GM18507 (cell line): ENCODE results near the gene SGCB.
A peak's percentile ranks its signal among the peaks of the same experiment; 100 is the strongest.
"Not testable (repeated sequence)": the region's sequence is repeated elsewhere in the genome, so short reads cannot be mapped to it uniquely, and the experiment has no call there.

Experiments
- DNase-seq: peaks from one replicate; pipeline ENCODE4 v3.0.0; 2011; ENCODE audit warnings: low read depth; ENCODE audit not compliant: insufficient read length; ENCODE audit errors: extremely low spot score
- FAIRE-seq: peaks from 2 replicates; lab custom pipeline; 2011; peaks lifted over from hg19 to GRCh38; lab: Jason Lieb, UNC

SGCB gene, protein sequence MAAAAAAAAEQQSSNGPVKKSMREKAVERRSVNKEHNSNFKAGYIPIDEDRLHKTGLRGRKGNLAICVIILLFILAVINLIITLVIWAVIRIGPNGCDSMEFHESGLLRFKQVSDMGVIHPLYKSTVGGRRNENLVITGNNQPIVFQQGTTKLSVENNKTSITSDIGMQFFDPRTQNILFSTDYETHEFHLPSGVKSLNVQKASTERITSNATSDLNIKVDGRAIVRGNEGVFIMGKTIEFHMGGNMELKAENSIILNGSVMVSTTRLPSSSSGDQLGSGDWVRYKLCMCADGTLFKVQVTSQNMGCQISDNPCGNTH

DNA sequence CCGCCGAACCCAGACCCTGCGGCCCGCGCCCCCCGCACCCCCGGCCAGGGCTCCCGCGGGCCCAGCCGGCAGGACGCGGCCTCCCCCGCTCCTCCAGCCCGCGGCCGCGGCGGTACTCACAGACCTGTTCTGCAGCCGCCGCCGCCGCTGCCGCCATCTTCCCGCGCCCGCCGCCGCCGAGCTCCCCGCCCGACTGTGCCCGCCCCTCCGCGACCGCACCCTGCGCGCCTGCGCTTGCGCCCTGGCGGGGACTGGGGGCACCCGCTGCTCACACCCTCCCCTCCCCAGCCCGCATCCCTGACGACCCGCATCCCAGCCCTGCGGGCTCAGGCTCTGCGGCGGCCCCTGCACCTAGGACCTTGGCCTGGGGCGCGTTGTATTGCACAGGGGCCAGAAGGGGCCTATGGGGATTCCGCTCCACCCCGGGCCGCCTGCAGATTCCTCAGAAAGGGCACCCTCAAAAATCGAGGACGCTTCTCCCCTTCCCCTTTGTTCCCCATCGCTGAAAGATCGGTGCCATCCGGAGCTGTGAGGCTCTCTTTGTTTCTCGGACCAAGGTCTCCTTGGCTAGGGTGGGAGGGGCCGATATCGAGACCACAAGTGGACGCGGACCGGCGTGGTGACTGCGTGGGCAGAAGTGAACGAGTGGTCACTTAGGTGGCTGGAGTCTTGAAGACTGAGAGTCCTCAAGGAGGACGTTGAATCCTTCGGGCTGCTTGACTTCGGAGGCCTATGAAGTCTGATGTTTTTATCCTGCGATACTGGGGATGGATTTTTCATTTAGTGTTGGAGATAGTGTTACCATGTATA lies at the start of gene SGCB:
TSS of gene SGCB (minus strand) at position 197 of the 810 bp plus-strand sequence. CDS start at position 157, 40 bp downstream.
- FAIRE-seq (no peak), DNase-seq (peak; percentile 54)

DNA sequence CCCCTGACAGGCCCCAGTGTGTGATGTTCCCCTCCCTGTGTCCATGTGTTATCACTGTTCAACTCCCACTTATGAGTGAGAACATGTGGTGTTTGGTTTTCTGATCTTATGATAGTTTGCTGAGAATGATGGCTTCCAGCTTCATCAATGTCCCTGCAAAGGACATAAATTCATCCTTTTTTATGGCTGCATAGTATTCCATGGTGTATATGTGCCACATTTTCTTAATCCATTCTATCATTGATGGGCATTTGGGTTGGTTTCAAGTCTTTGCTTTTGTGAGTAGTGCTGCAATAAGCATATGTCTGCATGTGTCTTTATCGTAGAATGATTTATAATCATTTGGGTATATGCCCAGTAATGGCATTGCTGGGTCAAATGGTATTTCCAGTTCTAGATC lies 48.3 kb upstream of the SGCB start:
- not testable (repeated sequence) for FAIRE-seq, DNase-seq

DNA sequence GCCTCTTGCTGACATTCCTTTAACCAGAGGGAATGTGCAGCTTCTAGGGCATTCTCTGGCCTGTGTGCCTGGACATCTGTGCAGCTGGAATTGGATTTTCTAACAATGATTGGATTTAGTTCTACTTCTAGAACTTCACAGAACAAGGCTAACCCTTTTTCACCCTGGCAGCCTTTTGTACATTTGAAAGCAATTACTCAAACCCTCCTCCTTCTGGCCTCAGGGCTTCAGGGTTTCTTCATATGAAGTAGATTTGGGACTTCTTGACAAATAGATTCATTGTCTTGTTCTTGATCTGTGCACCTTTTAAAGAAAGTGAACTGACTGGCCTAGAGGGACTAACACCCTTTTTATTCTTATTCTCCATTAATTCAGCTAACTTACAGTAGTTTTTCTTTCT lies 43.1 kb upstream of the SGCB start:
- FAIRE-seq = no peak

DNA sequence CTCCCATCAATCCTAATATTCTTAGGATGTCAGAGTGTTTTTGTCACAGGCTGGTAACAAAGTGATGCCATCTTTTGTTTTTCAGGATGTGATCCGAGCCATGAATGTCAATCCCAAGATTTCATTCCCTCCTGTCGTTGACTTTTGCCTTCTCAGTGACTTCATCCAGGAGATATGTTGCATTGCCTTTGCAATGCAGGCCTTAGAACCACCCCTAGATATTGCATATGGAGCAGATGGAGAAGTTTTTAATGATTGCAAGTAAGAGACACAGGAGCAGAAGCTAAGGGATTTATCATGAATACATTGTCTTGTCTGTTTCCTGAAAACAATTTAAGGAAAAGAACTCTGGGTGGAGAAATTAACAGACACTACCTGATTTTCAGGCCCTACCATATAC lies 41.6 kb upstream of the SGCB start:
- DNase-seq (no peak), FAIRE-seq (no peak)

More for the DNA sequence above, 43.1 kb upstream of the SGCB start:
- DNase-seq = no peak

DNA sequence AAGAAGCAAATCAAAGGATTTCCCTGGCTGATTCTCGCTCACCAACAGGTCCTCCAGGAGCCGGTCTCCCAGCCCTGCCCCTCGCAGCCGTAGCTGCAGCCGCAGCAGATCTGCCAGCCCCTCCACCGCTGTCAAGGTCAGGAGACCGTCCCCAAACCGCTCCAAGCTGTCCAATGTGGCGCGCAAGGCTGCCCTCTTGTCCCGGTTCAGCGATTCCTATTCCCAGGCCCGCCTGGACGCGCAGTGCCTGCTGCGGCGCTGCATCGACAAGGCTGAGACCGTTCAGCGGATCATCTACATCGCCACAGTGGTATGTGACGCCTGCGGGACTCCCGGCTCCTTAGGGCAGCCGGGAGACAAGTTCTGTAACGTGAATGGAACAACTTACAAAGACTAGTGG lies 38.6 kb upstream of the SGCB start:
- no peak for FAIRE-seq
- DNase-seq = no peak

DNA sequence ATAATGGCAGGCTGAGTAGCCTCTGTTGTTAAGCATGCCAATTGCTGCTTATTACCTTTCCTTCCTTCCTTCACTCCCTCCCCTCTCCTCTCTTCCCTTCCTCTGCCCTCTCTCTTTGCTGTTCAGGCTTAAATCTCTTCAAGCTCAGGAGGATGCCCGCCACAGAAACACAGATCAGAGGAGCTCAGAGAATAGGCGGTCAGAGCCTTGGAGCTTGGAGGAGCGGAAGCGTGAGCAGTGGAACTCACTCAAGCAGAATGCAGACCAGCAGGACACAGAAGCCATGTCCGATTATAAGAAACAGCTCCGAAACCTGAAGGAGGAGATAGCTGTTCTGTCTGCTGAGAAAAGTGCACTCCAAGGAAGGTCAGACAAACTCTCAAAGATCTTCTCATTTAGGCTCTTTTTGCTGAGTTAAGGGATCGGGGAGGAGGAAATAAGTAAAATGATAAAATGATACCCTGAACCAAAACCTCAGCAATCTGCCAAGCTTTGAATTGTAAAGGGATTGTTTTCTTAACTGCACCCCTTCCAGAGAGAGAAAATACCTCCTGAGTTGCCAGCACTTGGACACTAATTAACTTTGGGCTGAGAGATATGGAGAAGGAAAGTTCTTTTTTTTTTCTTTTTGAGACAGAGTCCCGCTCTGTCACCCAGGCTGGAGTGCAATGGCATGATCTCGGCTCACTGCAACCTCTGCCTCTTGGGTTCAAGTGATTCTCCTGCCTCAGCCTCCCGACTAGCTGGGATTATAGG lies 33.9 kb upstream of the SGCB start:
- no peak for FAIRE-seq
- no peak for DNase-seq

DNA sequence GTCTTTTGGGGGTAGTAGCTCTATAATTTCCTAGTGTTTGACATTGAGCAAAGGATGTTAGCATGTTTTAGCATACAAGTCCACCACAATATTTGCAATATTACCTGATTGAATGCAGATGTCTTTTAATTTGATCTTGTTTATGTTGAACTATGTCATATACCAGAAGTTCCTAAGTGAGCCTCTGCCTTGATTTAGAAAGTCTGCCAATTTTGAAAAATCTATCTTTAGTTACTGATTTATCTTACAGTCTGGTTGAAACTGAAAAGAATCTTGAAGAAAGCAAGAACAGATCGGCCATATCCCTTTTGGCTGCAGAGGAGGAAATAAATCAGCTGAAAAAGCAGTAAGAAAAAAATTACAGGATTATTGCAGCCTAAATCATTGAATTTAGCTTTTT lies 31.5 kb upstream of the SGCB start:
- DNase-seq = no peak
- FAIRE-seq = no peak

DNA sequence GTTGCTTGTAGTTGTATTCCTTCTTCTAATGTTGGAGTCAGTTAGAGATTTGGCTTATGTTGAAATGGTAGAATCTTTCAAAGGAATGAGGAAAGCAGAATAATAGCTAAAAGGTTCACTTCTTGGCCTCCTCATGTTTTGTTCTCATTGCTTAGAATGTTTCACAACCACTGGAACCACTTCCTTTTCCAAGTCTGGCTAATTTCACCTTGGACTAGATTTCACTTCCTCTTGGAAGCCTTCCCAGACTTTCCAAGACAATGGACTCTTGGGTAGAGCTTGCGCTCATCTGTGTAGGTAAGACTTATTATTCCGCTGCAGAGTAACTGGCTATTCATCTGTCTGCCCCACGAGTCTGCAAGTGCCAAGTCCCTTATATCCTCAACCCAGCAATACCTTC lies 21.3 kb upstream of the SGCB start:
- FAIRE-seq (no peak), DNase-seq (no peak)

DNA sequence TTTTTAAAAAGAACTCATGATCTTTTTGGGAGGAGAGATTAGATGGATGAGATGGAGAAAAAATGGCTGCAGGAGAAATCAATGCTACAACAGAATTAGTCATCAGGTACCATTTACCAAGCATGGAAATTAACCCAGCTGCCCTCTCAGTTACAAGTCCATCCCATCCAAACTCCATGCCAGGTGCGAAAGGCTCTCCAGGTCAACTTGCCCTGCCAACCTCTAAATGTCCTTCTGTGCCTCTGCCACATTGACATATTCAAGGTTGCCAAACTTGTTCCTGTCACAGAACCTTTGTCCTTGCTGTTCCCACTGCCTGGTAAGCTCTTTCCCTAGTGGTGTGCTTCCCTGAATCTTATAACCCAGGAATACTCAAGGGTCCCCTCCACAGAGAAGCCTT lies 20.2 kb upstream of the SGCB start:
- DNase-seq (no peak), FAIRE-seq (no peak)

DNA sequence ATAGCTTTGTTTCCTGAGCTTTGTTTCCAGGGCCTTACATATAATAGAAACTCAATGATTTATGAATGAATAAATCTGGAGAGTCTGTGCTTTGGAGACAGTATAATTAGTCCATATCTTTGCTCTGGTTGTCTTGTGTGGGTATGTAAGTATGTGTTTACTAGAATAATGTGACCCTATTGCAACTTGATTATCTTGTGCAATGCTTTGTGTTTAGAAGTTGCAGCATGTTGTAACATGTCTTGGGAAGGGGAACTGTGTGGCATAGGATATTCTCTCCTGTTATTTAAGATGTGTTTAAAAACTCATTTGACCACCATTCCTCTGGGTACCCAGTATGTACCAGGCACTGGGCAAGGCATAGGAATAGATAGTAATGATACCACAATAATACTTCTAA lies 19.1 kb upstream of the SGCB start:
- no peak for DNase-seq
- FAIRE-seq = no peak

DNA sequence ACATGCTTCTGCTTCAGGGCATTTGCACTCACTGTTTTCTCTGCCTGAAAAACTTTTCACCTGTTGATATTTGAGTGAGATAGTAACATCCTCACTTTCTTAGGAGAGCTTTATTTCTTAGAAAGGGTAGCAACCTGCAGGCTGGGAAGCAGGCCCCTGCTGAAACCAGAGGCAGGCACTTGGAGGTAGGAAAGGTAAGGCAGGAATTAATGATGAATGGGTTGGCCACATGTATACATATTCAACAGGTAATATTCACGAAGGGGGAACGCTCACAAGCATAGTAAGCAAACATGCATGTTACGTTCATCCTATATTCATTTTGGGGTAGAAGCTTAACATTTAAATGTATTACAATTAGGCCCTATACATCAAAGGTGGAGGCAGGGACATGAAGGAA lies 16.2 kb upstream of the SGCB start:
- FAIRE-seq = no peak

DNA sequence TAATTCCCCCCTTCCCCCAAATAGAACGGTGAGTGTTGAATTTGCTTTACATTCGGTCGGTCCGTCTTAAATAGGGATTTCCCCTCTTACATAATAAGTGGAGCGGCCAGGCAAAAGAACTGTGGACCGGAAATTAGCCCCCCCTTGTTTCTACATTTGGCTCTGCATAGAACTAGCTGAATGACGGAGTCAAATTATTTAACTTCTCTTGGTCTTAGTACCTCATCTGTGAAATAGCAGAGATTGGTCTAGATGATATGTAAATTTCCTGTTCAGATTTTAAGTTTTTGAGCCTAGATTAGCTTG lies 14.3 kb upstream of the SGCB start:
- DNase-seq (no peak), FAIRE-seq (peak; percentile 39)

More for the DNA sequence above, 16.2 kb upstream of the SGCB start:
- DNase-seq = no peak

DNA sequence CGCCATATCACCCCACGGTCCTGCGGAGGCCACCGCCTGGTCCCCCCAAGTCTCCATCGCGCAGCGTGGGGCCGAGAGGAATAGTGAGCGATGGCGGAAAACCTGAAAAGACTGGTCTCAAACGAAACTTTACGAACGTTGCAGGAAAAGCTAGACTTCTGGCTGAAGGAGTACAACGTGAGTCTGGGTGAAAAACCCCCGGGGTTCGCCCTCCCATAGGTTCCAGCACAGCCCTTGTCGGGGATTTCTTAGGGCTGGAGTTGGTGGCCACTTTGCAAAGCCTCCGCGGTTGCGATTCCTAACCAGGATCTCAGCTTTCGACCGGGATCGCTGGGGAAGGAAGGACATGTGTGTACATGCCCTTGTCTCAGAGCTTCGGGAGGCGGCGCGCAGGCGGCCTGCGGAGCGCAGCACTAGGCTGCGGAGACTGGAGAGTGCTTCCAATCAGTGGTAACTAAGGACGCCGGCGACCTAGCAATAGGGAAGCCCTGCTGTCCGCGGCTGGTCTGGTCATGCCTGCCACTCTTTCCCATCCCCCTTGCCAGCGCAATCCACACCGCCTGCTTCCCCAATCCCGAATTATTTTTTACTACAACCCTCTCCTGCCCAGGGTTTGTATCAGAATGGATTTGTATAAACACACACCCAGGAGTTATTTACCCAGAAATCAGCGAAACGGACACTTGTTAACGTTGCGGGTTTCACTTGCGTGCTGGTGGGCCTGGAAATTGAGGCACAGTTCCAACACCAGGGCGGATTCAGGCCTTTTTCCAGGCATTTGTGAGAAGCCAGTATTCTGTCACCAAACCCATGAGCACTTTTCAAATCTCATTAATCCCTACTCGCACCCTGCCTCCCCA lies 13.7 kb upstream of the SGCB start:
- DNase-seq = no peak
- FAIRE-seq = peak; percentile 44

DNA sequence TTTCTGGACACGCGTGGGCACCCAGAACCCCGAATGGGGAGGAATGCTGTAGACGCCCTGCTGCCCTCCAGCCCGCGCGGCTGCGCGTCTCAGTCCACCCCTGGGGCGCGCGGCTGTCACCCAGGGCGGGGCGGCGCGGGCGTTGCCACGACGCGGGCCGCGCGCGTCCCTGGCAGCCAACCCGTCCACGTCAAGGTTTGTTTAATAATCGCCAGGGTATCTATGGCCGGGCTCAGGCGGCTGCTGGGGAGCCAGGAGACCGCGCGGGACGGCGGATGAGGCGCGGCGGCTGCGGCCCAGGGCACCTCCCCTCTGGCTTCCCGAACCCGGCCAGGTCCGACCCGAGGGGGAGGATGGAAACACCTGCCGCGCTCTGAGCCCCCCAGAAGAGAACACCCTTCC lies 13.1 kb upstream of the SGCB start, which contains the start of gene SPATA18:
TSS of gene SPATA18 (plus strand) at position 92 of the 402 bp plus-strand sequence. CDS start 401 bp downstream, outside the sequence.
- FAIRE-seq (no peak), DNase-seq (no peak)

DNA sequence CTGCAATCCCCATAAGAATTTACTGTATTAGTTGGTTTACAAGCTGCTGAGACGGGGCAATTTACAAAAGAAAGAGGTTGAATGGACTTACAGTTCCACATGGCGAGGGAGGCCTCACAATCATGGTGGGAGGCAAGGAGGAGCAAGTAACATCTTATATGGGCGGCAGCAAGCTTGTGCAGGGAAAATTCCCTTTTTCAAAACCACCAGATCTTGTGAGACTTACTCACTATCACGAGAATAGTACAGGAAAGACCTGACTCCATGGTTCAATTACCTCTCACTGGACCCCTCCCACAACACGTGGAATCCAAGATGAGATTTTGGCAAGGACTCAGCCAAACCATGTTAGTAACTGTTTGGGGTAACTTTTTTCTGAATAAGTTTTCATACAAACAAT lies 11.2 kb upstream of the SGCB start:
- no peak for FAIRE-seq
- DNase-seq = no peak

DNA sequence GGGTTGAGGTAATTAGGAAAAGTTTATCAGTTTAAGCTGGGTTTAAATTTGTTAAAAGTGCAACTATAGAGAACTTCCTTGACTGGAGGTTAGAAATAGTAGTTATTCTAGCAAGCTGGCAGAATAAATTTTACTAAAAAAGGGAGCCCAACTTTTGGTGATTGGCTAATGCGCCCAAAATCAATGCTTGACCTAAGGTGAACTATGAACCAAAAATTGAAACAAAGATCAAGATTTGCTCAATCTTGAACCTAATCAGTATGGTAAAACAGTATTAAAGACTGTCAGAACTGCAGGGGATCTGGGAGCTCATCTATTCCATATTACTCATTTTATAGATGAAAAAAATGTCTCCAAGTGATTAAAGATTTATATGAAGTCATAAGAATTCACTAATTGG lies 6.9 kb upstream of the SGCB start:
- FAIRE-seq (no peak), DNase-seq (no peak)

DNA sequence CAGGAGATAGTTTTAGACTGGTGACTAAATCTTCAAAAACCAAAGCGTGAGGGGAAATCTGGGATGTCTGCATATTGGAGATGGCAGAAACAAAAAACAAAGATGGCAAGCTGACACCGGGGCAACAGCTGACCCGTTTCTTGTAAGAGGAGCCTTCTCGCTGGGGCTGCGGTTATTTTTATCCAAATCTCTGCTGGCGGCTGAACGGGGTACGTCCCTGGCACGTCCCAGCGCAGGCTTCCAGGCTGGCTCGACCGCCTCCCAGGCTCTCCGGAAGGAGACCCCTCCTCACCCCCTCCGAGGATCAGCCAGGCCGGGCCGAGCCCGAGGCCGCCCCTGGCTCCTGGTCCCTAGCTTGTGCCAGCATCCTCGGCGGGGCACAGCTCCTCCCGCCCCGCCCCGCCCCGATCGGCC lies 403 bp downstream of the SGCB start:
- FAIRE-seq (no peak), DNase-seq (no peak)

DNA sequence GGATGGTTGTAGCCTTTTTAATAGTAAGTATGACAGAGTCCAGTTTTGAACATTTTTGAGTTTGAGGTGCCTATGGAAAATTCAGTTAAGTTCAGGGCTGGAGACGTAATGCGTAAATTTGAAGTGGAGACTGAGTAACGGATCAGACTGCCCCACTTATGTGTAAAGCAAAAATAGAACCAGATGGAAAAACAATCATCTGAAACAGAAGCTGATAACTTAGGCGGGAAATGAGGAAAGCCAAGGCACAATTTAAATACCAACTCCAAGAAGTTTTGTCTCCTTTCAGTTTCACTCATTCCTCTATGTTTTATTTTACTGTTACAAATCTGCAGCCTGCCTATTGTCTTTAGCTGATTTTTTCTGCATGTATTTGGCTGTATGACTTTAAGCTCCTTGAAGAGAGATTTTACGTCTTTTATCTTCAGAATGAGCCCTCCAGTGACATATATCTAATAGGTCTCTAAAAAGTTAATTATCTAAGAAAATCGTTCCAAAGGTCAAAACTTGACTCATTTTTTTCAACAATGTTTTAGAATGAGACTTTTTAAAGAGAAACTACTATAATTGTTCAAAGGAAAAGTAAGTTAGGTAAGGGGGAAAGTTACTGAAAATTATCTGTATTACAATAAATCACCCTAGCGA lies 1.1 kb downstream of the SGCB start:
- no peak for DNase-seq

DNA sequence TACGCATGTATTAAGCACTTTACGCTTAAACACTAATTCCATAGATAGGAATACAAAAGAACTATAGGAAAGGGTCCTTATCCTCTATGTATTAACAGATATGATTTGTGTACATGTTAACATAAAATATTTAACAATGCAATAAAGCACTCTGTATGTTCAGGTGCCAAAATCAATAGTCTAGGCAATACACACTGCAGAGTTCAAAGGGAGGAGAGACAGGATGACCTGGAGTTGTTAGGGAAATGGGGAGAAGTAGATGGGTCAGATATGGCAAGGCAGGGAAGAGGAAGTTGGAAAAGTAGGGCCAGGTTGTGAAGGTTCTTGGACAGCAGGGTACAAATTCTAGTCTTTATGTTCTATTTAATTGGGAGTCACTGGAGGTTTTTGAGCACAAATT lies 2.9 kb downstream of the SGCB start:
- DNase-seq (no peak), FAIRE-seq (no peak)

More for the DNA sequence above, 1.1 kb downstream of the SGCB start:
- FAIRE-seq = no peak
